ENCODE data around the gene CTSW. TPM values are rescaled to one million over a fixed set of nuclear protein-coding genes. Genes with fewer than 3 reads are reported as not detected.
A peak's percentile ranks its signal among the peaks of the same experiment; 100 is the strongest.

CTSW gene
- total and polyA plus RNA-seq, 12 donors, result 0.17 to 7.9 (median 0.55) TPM; not detected in 1

DNA sequence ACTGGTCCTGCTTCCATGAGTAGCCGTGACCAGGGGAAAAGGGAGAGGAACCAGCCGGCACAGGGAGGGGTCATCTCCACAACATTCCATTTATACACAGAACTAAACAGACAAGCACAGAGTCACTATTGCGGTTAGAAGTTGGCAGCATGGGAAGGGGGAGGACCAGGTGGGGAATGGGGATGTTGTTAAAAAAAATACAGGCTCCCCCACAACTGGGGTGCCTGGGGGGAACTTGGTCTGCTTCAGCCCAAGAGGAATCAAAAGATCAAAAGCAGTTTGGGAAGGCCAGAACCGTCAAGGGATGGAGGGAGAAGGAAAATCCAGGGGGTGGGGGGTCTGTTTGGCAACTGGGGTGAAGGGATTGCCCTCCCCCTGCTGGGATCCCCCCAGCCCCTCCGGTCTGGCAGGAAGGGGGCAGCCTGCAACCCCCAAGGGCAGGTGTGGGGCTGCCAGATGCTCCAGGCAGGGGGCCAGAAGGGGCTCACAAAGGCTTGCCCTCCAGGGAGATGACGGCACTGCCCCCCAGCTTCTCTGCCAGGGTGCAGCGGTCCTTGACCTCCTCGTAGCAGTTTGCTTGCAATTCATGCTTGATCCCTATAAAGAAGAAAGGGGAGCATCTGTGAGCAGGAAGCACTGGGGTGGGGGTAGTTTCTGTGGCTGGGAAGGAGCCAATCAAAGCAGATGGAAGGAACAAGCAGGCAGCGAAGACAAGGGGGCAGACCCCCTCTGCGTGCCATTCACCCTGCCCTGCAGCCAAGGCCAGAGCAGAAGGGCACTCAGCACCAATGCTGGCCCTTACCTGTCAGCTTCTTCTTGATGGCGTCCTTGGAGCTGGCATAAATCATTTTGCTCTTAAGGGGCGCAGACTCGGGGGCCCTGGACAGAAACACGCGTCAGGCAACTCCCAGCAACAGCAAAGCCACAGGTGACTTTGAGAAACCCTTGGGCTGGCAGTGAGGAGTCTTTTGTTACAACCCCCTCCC lies 24.5 kb upstream of the CTSW start:
- H3K27me3 ChIP-seq, result no peaks in the 10 kb centered on the region
- H3K36me3 ChIP-seq, result peaks cover 9 to 64% (median 35%) of the 10 kb centered on the region in 9 donors
- H3K4me3 ChIP-seq, result peak overlapping the region in 1 of 10 donors; percentile 77
- no peak for DNase-seq
- peaks cover 0 to 10% (median 3%) of the 10 kb centered on the region in 11 donors for H3K9me3 ChIP-seq
- intact Hi-C loops (cut with DNase I), result no loop called here
- H3K27ac ChIP-seq, result no peak overlapping the region
- WGBS, 2 donors, result 74 to 83% methylated on average over 15 of the region's 15 CpGs
- ATAC-seq, result no peak
- TF ChIP-seq, protein P1, sequence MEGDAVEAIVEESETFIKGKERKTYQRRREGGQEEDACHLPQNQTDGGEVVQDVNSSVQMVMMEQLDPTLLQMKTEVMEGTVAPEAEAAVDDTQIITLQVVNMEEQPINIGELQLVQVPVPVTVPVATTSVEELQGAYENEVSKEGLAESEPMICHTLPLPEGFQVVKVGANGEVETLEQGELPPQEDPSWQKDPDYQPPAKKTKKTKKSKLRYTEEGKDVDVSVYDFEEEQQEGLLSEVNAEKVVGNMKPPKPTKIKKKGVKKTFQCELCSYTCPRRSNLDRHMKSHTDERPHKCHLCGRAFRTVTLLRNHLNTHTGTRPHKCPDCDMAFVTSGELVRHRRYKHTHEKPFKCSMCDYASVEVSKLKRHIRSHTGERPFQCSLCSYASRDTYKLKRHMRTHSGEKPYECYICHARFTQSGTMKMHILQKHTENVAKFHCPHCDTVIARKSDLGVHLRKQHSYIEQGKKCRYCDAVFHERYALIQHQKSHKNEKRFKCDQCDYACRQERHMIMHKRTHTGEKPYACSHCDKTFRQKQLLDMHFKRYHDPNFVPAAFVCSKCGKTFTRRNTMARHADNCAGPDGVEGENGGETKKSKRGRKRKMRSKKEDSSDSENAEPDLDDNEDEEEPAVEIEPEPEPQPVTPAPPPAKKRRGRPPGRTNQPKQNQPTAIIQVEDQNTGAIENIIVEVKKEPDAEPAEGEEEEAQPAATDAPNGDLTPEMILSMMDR (IDR thresholded peaks at IDR 0.05), result no peak
- peaks cover 10 to 43% (median 31%) of the 10 kb centered on the region in 9 donors for H3K4me1 ChIP-seq

- peaks cover 9 to 56% (median 34%) of the 10 kb centered on the region in 9 donors for H3K36me3 ChIP-seq
- ATAC-seq, result no peak
- intact Hi-C loops (cut with DNase I), result no loop called here
- no peak for DNase-seq
- H3K4me3 ChIP-seq, result peak overlapping the region in 9 of 10 donors; percentile 74 to 100 (median 99)
- TF ChIP-seq, protein P1 (IDR thresholded peaks at IDR 0.05), result no peak
- no peaks in the 10 kb centered on the region for H3K27me3 ChIP-seq
- peaks cover 12 to 45% (median 33%) of the 10 kb centered on the region in 9 donors for H3K4me1 ChIP-seq
- peaks cover 0 to 10% (median 3%) of the 10 kb centered on the region in 11 donors for H3K9me3 ChIP-seq
- 83 to 84% methylated on average over 15 of the region's 15 CpGs for WGBS, 2 donors
- H3K27ac ChIP-seq, result peak overlapping the region in 4 of 10 donors; percentile 97 to 99 (median 98)
Observed at GRCh38 chr11:65855927-65856363, 23.7 kb upstream of the CTSW start.

DNA sequence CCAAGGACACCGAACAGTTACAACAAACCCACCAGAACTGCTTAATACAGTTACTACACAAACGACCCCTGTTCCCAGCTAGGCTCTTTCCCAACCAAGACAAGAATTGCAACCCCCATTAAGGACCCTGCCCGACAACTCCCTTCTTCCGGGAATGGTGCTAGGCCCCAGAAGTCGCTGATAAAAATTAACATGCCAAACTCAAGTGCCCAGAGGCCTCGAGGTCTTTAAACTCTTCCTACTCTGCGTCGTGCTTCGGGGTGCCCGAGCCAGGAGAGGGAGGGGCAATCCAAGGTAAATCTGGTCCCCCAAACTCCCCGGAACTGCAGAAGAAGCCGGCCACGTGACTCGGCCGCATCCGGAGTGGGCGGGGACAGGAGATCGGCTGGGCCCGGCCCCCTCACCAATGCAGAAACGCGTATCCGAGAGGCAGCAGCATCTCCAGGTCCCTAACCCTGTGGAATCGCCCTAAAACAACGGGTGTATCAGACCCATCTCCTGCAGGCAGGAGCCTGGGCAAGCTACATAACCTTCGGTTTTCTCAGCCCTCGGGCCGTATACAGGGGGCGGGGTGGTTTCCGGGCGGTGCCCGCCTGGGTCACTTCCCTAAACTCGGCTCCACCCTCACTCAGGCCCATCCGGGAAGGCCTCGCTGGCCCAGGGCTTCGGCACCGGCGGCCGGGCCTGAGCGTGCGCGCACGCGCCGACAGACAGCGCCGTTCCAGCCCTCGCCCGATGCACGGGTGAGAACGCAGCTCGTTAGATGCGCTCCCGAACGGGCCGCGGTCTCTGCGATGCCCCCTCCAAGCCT lies 22.7 kb upstream of the CTSW start:
- intact Hi-C loops (cut with DNase I), result no loop called here
- Histone ChIP-seq H3K9me3 (peaks cover 0 to 1% (median 0%) of the 10 kb centered on the region in 11 donors), H3K27me3 (no peaks in the 10 kb centered on the region), H3K4me3 (peak overlapping the region; percentile 74 to 100 (median 99)), H3K36me3 (peaks cover 9 to 53% (median 31%) of the 10 kb centered on the region in 9 donors), H3K4me1 (peaks cover 12 to 55% (median 43%) of the 10 kb centered on the region in 9 donors), H3K27ac (peak overlapping the region; percentile 90 to 100 (median 98))
- ATAC-seq (peak; percentile 24 to 46 (median 32)), DNase-seq (peak; percentile 82 to 87)
- 1% methylated on average over 57 of the region's 57 CpGs for WGBS, 2 donors
- TF ChIP-seq, protein P1 (IDR thresholded peaks at IDR 0.05), result no peak

- H3K36me3 ChIP-seq, result peaks cover 9 to 53% (median 37%) of the 10 kb centered on the region in 9 donors
- H3K27ac ChIP-seq, result peak overlapping the region; percentile 90 to 100 (median 98)
- intact Hi-C loops (cut with DNase I), result no loop called here
- no peaks in the 10 kb centered on the region for H3K9me3 ChIP-seq
- peaks cover 12 to 60% (median 48%) of the 10 kb centered on the region in 9 donors for H3K4me1 ChIP-seq
- DNase-seq, result peak; percentile 45 to 63
- H3K4me3 ChIP-seq, result peak overlapping the region; percentile 74 to 100 (median 99)
- TF ChIP-seq, protein P1 (IDR thresholded peaks at IDR 0.05), result no peak
- H3K27me3 ChIP-seq, result no peaks in the 10 kb centered on the region
- ATAC-seq, result no peak
- WGBS, 2 donors, result 0 to 1% methylated on average over 47 to 48 of the region's 49 CpGs
Observed at GRCh38 chr11:65857500-65857852, 22.2 kb upstream of the CTSW start.
